SIG-M5 (cell line): ENCODE data around the gene HEPHL1.
"Not testable (repeated sequence)": the region's sequence is repeated elsewhere in the genome, so short reads cannot be mapped to it uniquely, and the experiment has no call there.

Experiments
- DNase-seq: peaks from one replicate; lab custom pipeline; 2025; lab: John Stamatoyannopoulos, UW

The HEPHL1 gene

DNA sequence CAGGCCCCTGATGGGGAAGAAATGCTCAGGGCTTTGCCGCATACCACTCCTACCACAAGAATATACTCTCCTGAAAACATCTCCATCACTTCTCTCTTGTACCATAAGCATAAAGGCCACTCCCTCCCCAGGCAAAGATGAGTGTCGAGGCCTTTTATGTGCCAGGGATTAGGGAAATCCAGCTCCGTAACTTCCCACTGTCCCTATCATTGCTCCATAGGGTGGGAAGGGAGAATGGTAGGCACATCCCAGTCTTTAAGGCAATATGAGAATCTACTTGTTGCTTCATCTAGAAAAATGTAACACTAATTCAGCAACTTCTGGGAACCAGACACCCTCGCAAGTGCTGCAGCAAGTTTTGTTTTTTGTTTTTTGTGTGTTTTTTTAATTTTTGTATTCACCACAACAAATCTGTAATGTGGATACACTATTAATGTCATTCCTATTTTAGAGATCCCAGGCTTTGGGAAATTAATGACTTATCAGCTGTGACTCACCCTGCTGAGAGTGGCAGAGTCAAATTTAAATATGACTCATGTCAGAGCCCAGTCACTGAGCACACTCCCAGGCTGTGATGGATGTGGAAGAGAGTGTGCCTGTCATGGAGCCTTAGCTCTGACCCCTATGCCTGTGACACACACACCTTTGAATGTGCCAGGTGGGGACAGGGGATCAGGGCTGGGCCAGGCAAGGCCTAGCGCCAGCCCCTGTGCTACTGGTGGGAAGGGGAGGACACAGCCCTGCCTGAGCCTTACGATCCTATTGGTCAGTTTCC, 130.9 kb downstream of the HEPHL1 start:
- no peak for DNase-seq

GRCh38 chr11:94152678-94153065, 131.5 kb downstream of the HEPHL1 start:
- no peak for DNase-seq

- DNase-seq, result no peak
Observed at GRCh38 chr11:94153320-94153719, 132.2 kb downstream of the HEPHL1 start.

DNA sequence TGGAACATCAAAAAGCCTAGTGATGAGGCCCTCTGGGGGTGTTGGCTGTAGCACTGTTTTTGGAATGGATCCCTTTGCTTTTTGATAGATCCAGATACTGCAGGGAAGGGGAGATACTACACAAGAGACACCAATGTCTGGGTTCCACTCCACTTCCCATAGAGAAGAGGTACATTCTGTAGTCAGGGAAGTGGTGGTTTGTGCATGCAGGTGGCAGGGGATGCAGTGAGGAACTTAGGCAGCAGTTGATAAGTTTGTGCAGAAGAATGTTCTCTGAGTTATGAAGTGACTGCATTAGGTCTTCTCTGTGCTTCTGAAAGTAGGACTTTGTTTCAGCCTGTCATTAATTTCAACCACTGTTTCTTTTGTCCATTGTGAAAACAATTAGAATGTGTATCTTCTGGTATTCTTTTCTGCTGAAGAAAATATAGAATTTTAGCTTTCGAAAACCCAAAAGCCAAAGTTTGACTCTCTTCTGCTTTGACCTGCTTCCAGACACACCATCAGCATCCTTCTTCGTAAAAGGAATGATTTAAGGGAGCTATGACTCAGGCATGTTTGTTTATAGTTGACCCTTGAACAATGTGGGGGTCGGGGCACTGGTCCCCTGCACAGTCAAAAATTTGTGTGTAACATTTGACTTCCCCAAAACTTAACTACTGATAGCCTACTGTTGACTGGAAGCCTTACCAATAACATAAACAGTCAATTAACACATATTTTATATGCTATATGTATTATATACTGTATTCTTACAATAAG, 133.1 kb downstream of the HEPHL1 start:
- DNase-seq, result no peak

DNA sequence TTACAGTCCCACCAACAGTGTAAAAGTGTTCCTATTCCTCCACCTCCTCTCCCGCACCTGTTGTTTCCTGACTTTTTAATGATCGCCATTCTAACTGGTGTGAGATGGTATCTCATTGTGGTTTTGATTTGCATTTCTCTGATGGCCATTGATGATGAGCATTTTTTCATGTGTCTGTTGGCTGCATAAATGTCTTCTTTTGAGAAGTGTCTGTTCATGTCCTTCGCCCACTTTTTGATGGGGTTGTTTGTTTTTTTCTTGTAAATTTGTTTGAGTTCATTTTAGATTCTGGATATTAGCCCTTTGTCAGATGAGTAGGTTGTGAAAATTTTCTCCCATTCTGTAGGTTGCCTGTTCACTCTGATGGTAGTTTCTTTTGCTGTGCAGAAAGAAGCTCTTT, 136.2 kb downstream of the HEPHL1 start:
- not testable (repeated sequence) for DNase-seq
